ENCODE measurements around the gene CHST3.
A peak's percentile ranks its signal among the peaks of the same experiment; 100 is the strongest.
"Not testable (repeated sequence)": the region's sequence is repeated elsewhere in the genome, so short reads cannot be mapped to it uniquely, and the experiment has no call there.

Gene CHST3

DNA sequence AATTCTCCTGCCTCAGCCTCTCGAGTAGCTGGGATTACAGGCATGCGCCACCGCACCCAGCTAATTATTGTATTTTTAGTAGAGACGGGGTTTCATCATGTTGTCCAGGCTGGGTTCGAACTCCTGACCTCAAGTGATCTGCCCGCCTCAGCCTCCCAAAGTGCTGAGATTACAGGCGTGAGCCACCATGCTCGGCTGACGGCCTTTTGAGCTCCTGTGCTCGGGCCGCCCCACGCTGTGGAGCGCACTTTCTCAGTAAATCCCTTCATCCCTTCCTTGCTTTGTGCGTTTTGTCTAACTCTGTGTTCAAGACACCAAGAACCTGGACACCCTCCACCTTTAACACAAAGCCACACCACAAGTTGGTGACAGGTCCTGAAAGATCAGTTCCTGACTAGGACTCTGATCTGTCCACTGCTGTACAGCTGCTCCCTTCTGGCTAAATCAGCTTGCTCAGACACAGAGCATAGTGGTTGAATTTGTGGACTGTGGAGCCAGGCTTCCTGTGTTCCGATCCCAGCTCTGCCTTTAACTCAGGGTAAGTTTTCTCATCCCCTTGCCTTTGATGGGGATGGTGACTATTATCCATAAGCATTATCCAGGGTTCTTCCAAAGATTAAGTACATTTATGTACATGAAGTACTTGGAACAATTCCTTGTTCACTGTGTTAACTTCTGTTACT, 20.1 kb downstream of the CHST3 start:
- H3K4me3 ChIP-seq (ENCODE audit: low read length) = peak overlapping the region; percentile 68
- no peaks in the 10 kb centered on the region for H3K9me3 ChIP-seq (ENCODE audit: insufficient read depth, low read length)
- no peaks in the 10 kb centered on the region for H3K79me2 ChIP-seq (ENCODE audit: low read length)
- H3K4me1 ChIP-seq (ENCODE audit: low read length) = peaks cover 54% of the 10 kb centered on the region
- TF ChIP-seq EZH2phosphoT487 (IDR thresholded peaks at IDR 0.05; ENCODE audit: low read depth) = no peak
- TF ChIP-seq, protein P1, sequence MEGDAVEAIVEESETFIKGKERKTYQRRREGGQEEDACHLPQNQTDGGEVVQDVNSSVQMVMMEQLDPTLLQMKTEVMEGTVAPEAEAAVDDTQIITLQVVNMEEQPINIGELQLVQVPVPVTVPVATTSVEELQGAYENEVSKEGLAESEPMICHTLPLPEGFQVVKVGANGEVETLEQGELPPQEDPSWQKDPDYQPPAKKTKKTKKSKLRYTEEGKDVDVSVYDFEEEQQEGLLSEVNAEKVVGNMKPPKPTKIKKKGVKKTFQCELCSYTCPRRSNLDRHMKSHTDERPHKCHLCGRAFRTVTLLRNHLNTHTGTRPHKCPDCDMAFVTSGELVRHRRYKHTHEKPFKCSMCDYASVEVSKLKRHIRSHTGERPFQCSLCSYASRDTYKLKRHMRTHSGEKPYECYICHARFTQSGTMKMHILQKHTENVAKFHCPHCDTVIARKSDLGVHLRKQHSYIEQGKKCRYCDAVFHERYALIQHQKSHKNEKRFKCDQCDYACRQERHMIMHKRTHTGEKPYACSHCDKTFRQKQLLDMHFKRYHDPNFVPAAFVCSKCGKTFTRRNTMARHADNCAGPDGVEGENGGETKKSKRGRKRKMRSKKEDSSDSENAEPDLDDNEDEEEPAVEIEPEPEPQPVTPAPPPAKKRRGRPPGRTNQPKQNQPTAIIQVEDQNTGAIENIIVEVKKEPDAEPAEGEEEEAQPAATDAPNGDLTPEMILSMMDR (IDR thresholded peaks at IDR 0.05; ENCODE audit: low read depth, low read length) = no peak
- no peaks in the 10 kb centered on the region for H3K36me3 ChIP-seq (replicated peaks; ENCODE audit: low read depth, low read length)
- no peaks in the 10 kb centered on the region for H4K20me1 ChIP-seq (ENCODE audit: insufficient read depth, low read length)
- H3K27me3 ChIP-seq (ENCODE audit: low read depth, low read length) = no peaks in the 10 kb centered on the region
- H3K27ac ChIP-seq (ENCODE audit: low read length) = peak overlapping the region; percentile 84
- H3K9ac ChIP-seq (ENCODE audit: low read length) = peak overlapping the region; percentile 33; the same call in 1 of the 2 replicates
- peak overlapping the region; percentile 93 for H3K4me2 ChIP-seq (ENCODE audit: low read length)
- H2AFZ ChIP-seq (ENCODE audit: low read depth, low read length) = no peak overlapping the region

DNA sequence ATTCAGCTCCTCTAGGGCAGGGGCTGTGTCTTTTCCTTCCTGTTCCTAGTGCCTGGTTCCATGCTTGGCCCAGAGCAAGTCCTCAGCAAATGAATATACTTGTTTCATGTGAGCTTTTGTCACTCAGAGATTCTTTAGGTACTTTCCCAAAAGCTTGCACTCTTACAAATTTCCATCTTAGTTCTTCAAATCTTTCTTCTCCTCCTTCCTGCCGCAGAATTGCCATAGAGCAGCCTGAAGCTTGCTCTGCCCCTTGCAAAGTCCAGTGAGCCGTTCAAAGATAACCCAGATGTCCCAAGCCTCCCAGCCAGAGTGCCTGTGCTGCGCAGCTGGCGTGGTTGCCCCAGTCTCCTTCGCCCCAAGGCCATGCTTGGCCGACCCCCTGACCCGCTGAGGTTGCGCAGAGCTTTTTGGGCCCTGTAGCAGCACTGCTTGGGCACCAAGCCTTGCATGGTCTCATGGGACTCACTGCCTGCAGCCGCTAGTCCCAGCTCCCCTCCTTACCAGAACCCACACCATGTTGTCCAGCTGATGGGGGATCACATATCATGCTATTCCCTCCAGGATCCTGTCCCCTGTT, 20.7 kb downstream of the CHST3 start:
- Histone ChIP-seq H3K4me2 (ENCODE audit: low read length) (peak overlapping the region; percentile 93), H4K20me1 (ENCODE audit: insufficient read depth, low read length) (no peaks in the 10 kb centered on the region), H2AFZ (ENCODE audit: low read depth, low read length) (no peak overlapping the region), H3K79me2 (ENCODE audit: low read length) (no peaks in the 10 kb centered on the region), H3K9ac (ENCODE audit: low read length) (peak overlapping the region; percentile 44), H3K36me3 (replicated peaks; ENCODE audit: low read depth, low read length) (no peaks in the 10 kb centered on the region), H3K27ac (ENCODE audit: low read length) (peak overlapping the region; percentile 84), H3K9me3 (ENCODE audit: insufficient read depth, low read length) (no peaks in the 10 kb centered on the region), H3K27me3 (ENCODE audit: low read depth, low read length) (no peaks in the 10 kb centered on the region), H3K4me3 (ENCODE audit: low read length) (peak overlapping the region; percentile 68), H3K4me1 (ENCODE audit: low read length) (peaks cover 60% of the 10 kb centered on the region)
- no peak for TF ChIP-seq EZH2phosphoT487 (IDR thresholded peaks at IDR 0.05; ENCODE audit: low read depth)
- TF ChIP-seq, protein P1 (IDR thresholded peaks at IDR 0.05; ENCODE audit: low read depth, low read length) = no peak

DNA sequence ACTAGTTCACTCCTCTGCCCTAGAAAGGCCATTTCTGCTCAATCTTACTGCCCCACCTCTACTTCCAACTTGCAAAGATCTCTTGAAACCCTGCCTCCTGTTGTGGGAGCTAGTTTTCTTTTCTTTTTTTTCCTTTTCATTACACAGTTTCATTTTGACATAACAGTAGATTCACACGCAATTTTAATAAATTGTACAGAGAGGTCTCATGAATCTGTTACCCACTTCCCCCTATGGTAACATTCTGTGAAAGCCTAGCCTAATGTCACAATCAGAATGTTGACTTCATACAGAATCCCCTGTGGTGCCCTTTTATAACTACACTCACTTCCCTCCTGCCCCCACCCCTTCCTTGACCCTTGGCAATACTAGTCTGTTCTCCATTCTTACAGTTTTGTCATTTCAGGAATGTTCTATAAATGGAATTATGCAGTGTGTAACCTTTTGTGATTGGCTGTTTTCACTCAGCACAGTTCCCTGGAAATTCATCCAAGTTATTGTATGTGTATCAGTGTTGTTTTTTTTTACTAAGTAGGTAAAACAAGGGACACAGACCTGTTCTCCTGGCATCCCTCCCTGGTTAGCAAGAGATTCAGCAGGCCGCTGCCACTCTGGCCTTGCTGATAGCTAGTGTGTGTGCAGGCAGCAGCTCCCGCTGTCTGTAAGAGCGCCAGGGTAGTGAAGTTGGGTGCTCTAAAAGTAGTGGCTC, 21.5 kb downstream of the CHST3 start:
- H4K20me1 ChIP-seq (ENCODE audit: insufficient read depth, low read length) = no peaks in the 10 kb centered on the region
- H2AFZ ChIP-seq (ENCODE audit: low read depth, low read length) = no peak overlapping the region
- H3K4me1 ChIP-seq (ENCODE audit: low read length) = peaks cover 59% of the 10 kb centered on the region
- peak overlapping the region; percentile 84 for H3K27ac ChIP-seq (ENCODE audit: low read length)
- H3K36me3 ChIP-seq (replicated peaks; ENCODE audit: low read depth, low read length) = no peaks in the 10 kb centered on the region
- H3K4me2 ChIP-seq (ENCODE audit: low read length) = peak overlapping the region; percentile 93
- peak overlapping the region; percentile 44; the same call in 1 of the 2 replicates for H3K9ac ChIP-seq (ENCODE audit: low read length)
- TF ChIP-seq EZH2phosphoT487 (IDR thresholded peaks at IDR 0.05; ENCODE audit: low read depth) = no peak
- TF ChIP-seq, protein P1 (IDR thresholded peaks at IDR 0.05; ENCODE audit: low read depth, low read length) = no peak
- H3K27me3 ChIP-seq (ENCODE audit: low read depth, low read length) = no peaks in the 10 kb centered on the region
- peak overlapping the region; percentile 68 for H3K4me3 ChIP-seq (ENCODE audit: low read length)
- H3K9me3 ChIP-seq (ENCODE audit: insufficient read depth, low read length) = no peaks in the 10 kb centered on the region
- no peaks in the 10 kb centered on the region for H3K79me2 ChIP-seq (ENCODE audit: low read length)

DNA sequence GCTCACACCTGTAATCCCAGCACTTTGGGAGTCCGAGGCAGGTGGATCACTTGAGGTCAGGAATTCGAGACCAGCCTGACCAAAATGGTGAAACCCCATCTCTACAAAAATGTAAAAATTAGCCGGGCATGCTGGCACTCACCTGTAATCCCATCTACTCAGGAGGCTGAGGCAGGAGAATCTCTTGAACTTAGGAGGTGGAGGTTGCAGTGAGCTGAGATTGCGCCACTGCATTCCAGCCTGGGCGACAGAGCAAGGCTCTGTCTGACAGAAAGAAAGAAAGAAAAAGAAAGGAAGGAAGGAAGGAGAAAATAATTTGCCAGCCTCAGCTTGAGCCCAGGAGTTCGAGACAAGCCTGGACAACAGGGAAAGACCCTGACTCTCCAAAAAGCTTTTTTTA, 24.7 kb downstream of the CHST3 start:
- H3K9me3 ChIP-seq (ENCODE audit: insufficient read depth, low read length); H3K27ac ChIP-seq (ENCODE audit: low read length); H3K36me3 ChIP-seq (replicated peaks; ENCODE audit: low read depth, low read length); H3K4me3 ChIP-seq (ENCODE audit: low read length); H3K79me2 ChIP-seq (ENCODE audit: low read length); H3K4me2 ChIP-seq (ENCODE audit: low read length); H3K9ac ChIP-seq (ENCODE audit: low read length); H2AFZ ChIP-seq (ENCODE audit: low read depth, low read length); H4K20me1 ChIP-seq (ENCODE audit: insufficient read depth, low read length); H3K27me3 ChIP-seq (ENCODE audit: low read depth, low read length): not testable (repeated sequence)
- peaks cover 36% of the 10 kb centered on the region for H3K4me1 ChIP-seq (ENCODE audit: low read length)

All from OCI-LY3 (cell line).